Stimulated activated CD8-positive, alpha-beta memory T cell treated with anti-CD3 and anti-CD28 coated beads, Interleukin-7, amount 100 ng/mL, for 4 hours (primary cell): Measurements from ENCODE around the gene MRGPRG.

Source experiments
- DNase-seq, 2 donors: peaks; one replicate each; pipeline ENCODE4 v3.0.0-alpha.2; 2020; ENCODE audit warnings: low read depth in 2 of 2

Gene MRGPRG

DNA sequence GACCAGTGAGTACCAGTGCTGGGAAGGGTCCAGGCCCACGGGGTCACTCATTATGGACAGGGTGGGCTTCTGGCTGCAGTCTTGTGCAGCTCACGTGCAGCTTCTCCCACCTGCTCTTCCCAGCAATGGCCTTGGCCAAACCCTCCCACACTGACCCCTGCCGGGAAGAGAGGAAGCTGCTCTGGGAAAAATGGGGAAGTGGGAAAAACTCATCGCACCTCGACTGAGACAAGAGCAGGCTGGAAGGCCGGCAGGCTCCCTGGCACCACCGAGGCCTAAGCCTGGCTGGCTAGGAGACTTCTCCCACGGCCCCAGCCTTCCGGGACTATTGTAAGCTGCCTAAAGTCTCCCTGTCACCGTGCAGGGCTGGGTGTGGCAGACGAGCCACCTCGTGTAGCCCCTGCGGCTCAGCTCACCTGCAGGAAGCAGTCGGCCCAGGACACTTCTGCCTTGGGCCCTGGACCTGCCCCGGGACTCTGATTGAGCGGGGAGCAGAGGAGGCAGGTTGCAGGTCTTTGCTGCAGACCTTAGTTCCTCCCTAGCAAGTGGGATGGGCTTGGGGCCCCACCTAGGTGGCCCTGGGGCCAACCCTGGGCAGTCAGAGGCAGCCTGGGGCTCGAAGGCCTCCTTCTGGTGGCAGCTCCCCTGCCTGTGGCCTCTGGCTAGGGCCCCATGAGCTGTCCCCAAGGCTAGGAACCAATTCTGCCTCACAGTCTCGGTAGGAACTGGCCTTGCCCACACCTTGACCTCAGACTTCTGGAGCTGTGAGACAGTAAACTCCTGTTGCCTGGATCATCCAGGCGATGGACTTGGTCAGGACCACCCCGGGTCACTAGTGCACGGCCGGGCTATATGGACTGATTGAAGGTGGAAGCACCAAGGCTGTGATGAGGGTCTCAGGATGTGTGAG is 23.1 kb downstream of the MRGPRG start:
- DNase-seq, result no peak

DNA sequence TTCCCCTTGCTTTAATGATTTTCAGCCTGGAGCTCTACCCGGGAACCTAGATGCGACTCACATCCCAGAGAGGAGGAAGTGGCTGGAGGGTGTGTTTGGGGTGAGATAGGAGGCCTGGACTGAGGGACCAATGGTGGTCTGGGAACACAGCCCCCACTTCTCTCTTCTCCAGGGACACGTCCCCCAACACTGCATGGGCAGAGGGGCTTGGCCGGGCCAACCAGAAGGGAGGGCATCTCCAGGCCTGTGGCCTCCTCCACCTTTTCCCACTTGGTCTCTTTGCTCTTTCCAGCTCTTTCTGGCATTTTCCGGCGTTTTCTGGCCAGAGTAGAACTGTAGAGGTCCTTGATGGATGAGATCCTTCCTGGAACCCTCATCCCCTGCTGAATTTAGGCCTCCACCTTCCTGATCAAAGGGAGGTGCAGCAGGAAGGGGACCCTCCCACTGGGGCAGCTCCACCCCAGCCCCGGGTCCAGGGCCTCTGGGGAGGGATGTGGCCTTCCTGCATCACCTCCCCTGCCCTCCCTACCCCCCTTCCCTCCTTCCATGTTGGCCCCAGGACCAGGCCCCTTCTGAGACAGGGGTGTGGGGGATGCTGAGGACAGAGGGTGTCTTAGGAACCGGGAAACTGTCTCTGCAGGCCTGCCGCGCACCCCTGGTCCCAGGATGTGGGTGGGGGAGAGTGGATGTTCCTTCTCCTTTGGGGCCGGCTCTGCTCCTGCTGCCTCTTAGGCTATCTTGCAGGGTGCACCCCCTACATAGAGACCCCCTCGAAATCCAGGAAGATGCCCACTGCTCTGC is 24.4 kb downstream of the MRGPRG start:
- DNase-seq, result no peak

- no peak for DNase-seq
These were observed 25.1 kb downstream of the MRGPRG start for GRCh38 chr11:3193373-3194015.

DNA sequence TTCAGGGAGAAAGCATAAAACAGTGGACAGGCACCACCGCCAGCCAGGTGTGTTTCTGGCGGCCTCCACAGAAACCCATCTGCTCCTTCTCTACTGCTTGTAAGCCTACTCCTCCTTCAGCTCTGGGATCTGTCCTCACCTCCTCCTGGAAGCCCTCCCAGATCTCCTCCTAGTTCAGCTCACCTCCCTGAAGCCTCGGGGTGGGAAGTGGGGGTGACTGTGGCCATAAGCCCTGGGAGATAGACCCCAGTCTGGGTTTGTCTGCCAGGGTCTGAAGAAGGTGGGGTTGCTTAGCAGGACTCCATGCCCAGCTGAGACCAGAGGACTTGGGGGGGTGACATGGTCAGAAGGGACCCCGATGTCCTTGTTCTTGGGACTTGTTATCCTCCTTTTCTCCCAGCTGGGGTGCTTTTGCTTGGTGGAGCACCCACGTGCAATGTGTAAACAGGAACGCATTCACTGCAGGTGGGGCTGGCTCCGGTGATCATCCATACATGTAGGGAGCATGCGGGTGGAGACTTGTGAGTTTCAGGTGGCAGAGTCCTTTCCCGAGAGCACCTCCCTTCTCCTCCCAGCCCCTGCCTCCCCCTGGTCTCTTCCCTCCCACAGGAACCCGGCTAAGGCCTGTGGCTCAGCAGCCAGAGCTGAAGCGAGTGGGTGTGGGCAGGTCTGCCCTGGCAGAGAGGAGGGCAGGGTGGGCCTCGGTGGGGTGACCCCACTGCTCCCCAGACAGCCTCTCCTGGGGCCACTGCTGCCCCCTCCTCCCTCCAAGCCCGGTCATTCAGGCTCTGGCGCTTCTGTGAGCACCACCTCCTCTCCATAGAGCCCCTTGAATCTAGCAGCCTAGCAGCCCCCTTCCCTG is 25.9 kb downstream of the MRGPRG start:
- DNase-seq, result no peak

DNA sequence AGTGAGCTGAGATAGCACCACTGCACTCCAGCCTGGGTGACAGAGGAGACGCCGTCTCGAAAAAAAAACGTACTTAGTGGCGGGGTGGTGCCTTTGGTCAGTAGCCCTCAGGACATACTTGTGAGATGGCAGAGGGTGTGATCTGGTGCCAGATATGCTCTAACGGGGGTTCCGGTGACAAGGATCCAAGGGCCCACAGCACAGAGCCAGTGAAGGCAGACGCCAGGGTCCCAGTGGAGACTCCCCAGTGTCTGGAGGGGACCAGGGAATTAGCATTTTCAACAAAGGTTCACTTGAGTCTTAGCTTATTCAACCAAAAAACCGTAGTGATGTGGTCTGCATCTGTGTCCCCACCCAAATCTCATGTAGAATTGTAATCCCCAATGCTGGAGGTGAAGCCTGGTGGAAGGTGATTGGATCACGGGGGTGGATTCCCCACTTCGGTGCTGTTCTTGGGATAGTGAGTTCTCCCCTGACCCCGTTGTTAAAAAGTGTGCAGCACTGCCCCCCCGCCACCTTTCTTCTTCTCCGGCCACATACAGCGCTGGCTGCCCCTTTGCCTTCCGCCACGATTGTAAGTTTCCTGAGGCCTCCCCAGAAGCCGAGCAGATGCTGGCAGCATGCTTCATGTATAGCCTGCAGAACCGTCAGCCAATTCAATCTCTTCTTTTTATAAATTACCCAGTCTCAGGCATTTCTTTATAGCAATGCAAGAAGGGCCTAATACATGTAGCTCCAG is 26.9 kb downstream of the MRGPRG start:
- no peak for DNase-seq

DNA sequence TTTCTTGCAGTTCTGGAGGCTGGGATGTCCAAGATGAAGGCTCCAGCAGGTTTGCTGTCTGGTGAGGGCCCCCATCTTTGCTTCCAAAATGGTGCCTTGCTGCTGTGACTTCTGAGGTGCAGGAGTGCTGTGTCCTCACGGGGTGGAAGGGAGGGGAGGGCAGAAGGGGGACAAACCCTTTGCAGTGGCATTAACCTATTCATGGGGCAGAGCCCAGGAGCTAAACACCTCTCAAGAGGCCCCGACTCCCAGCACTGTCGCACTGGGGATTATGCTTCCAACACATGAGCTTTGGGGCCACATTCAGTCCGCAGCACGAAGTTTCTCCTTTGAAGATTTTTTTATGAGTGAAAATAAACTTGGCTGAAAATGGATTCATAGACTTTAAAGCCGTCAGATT is 28.0 kb downstream of the MRGPRG start:
- no peak for DNase-seq

DNA sequence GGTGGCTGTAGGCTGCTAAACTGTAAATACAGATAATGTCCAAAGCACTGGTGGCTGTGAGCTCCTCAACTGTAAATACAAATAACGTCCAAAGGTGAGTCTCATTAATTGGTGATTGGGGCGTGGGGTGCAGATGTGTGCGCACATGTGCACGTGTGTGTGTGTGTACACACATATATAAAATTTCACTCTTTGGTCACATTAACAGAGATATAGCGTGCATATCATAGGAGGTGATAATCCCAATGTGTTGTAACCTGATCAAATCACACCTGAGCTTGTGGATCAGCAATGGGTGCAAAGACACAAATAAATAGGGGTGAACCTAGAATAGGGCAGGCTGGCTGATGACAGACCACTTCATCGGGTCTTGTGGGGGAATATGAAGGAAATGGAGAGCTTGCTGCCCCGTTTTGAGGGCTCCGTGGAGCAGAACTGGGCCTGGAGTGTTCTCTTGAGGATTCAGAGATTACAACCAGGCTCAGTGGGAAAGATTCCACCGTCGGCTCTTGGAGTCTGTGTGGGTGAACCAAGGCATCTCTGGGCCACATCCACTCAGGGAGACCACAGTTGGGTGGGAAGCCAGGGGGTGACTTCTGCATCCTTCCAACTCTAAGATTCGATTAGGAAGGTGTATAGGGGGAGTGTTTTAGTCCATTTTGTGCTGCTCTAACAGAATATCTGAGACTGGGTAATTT is 28.6 kb downstream of the MRGPRG start:
- no peak for DNase-seq

- no peak for DNase-seq
These were observed 29.3 kb downstream of the MRGPRG start for GRCh38 chr11:3189196-3189843.

GRCh38 chr11:3188496-3189195 is 30.0 kb downstream of the MRGPRG start:
- DNase-seq, result no peak

DNA sequence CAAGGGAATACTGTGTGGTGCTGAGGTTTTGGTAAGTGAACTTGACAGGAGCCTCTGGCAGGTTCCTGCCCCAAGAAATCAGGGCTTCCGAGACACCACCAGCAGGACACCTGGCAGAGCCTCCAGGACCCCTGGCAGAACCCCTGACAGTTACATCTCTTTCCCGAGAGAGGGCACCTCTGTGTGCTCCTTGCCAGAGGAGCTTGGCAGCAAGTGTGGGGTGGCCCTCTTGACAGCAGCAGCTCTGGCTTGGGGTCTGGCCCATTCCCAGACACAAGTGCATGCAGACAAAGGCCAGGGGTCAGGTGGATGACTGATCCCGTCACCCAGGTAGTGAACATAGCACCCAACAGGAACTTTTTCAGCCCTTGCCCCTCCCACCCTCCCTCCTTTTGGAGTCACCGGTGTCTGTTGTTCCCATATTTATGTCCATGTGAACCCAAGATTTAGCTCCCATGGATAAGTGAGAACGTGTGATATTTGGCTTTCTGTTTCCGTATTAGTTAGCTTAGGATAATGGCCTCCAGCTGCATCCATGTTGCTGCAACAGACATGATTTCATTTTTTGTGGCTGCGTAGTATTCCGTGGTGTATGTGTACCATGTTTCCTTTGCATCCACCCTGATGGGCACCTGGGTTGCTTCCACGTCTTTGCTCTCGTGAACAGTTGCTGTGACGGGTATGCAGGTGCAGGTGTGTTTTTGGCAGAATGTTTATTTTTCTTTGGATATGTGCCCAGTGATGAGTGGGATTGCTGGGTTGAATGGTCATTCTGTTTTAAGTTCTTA is 32.3 kb downstream of the MRGPRG start:
- DNase-seq, result no peak

DNA sequence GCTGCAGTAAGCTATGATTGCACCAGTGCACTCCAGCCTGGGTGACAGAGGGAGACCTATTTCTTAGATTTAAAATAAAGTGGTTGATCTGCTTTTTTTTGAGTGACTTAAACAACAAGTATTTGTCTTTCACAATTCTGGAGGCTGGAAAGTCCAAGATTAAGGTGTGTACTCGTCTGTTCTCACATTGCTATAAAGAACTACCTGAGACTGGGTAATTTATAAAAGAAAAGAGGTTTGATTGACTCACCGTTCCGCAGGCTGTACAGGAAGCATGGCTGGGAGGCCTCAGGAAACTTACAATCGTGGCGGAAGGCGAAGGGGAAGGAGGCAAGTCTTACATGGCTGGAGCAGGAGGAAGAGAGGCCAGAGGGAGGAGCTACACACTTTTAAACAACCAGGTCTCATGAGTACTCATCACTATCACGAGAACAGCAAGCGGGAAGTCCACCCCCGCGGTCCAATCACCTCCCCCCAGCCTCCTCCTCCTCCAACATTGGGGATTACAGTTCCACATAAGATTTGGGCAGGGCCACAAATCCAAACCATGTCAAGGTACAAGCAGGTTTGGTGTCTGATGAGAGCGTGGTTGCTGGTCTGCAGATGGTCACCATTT is 33.8 kb downstream of the MRGPRG start:
- no peak for DNase-seq

GRCh38 chr11:3183523-3183922 is 35.1 kb downstream of the MRGPRG start:
- DNase-seq, result no peak

- no peak for DNase-seq
These were observed 36.2 kb downstream of the MRGPRG start for GRCh38 chr11:3182462-3182852.

DNA sequence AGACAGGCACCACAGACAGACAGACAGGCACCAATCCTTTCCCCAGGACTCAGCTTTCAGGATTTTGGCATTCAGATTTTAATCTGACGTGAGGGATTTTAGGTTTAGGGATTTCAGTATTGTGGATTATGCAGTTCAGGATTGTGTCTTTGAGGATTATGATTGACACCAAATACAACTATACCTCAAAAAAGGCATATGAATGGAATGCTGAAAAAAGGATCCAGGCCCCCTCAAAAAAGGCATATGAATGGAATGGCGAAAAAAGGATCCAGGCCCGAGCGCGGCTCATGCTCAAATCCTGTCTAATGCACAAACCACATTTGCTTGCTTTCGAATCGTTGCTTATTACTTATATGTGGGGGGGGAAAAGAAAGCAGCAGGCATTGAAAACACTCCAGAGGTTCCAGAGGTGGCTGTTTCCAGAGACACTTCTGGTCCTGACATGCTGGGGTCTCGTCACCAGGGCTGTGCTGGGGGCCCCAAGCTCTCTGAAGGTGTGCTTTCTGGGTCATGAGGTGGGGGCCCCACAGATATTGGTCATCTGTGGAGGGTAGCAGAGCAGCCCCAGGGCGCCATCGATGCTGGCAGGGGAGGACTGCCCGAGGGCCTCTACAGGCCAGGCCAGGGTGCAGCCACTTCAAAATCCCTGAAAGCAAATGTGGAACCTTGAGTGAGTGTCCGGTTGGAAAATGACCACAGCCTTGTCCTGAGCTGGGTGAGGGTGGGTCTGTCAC is 36.7 kb downstream of the MRGPRG start:
- no peak for DNase-seq

DNA sequence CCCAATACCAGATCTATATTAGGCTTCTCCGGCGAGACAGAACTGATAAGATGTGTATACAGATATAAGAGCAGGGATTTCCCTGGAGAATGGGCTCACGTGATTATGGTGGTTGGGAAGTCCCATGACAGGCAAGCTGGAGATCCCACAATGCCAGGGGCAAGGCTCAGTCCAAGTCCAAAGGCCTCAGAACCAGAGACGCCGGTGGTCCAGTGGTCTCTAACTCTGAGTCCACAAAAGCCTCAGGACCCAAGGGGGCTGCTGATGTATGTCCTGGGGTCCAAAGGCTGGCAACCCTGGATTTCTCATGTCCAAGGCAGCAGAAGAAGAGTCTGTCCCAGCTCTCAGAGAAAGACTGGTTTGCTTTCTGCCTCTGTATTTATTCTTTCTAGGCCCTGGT is 37.7 kb downstream of the MRGPRG start:
- DNase-seq, result no peak

GRCh38 chr11:3178349-3178748 is 40.3 kb downstream of the MRGPRG start:
- no peak for DNase-seq

DNA sequence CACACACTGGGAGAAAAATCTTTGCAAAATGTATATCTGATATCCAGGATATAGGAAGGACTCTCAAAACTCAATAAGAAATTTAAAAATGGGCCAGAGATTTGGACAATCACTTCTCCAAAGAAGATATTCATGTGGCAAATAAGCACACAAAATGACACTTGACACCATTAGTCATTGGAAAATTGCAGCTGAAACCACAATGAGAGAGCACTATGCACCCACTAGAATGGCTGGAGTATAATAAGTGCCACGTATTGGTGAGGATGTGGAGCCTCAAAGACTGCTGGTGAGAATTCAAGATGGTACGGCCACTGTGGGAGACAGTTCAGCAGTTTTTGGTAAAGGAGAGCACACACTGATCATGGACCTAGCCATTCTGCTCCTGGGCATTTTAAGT is 40.7 kb downstream of the MRGPRG start:
- no peak for DNase-seq
